ENCODE data around the gene RAP1GAP2. TPM values are rescaled to one million over a fixed set of nuclear protein-coding genes. Genes with fewer than 3 reads are reported as not detected.

The RAP1GAP2 gene
- total RNA-seq, 1 donor from 2014 or later, result 17.0 TPM

DNA sequence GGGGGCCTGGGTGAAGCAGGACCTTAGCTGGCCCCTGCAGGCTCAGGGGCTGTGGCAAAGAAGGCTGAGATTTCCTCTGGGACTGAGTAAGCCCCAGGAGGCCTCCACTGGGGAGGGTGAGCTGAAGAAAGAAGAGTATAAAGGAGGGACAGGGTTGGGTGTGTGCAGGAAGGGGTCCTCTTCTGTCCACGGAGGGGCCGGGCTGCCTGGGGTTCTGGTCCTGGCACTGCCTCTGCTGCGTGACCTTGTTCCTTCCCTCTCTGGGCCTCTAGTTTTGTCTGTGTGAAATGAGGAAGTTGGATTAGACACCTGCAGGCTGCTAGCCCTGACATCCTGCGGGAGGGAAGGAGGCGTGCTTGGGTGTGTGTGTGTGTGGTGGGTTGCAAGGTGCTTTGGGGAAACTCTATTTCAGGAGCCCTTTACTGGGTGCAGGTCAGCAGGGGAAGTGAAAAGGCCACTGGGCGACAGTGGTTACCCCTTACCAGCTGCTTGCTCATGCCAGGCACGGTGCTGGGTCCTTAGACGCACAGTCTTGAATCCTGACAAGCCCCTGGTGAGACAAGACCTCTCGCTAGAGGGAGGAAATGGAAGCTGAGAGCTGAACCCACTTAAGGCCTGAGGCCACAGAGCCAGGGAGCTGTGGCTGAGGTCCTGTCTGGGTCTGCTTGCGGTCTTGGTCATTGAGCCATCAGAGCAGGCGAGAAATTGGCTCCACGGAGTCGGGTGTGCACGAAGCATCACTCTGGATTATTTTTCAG, 206.5 kb downstream of the RAP1GAP2 start:
- no peaks in the 10 kb centered on the region for H3K9me3 ChIP-seq
- TF ChIP-seq, protein P1, sequence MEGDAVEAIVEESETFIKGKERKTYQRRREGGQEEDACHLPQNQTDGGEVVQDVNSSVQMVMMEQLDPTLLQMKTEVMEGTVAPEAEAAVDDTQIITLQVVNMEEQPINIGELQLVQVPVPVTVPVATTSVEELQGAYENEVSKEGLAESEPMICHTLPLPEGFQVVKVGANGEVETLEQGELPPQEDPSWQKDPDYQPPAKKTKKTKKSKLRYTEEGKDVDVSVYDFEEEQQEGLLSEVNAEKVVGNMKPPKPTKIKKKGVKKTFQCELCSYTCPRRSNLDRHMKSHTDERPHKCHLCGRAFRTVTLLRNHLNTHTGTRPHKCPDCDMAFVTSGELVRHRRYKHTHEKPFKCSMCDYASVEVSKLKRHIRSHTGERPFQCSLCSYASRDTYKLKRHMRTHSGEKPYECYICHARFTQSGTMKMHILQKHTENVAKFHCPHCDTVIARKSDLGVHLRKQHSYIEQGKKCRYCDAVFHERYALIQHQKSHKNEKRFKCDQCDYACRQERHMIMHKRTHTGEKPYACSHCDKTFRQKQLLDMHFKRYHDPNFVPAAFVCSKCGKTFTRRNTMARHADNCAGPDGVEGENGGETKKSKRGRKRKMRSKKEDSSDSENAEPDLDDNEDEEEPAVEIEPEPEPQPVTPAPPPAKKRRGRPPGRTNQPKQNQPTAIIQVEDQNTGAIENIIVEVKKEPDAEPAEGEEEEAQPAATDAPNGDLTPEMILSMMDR (IDR thresholded peaks at IDR 0.05), result no peak
- H3K4me3 ChIP-seq, result no peak overlapping the region
- DNase-seq, result peak; percentile 50
- H3K4me1 ChIP-seq, result peaks cover 27% of the 10 kb centered on the region
- peak in 1 of 2 donors; percentile 7 for ATAC-seq
- no peaks in the 10 kb centered on the region for H3K36me3 ChIP-seq
- intact Hi-C loops (cut with DNase I), result no loop called here
- peak overlapping the region; percentile 82 for H3K27ac ChIP-seq
- no peaks in the 10 kb centered on the region for H3K27me3 ChIP-seq (ENCODE audit: low read depth)

DNA sequence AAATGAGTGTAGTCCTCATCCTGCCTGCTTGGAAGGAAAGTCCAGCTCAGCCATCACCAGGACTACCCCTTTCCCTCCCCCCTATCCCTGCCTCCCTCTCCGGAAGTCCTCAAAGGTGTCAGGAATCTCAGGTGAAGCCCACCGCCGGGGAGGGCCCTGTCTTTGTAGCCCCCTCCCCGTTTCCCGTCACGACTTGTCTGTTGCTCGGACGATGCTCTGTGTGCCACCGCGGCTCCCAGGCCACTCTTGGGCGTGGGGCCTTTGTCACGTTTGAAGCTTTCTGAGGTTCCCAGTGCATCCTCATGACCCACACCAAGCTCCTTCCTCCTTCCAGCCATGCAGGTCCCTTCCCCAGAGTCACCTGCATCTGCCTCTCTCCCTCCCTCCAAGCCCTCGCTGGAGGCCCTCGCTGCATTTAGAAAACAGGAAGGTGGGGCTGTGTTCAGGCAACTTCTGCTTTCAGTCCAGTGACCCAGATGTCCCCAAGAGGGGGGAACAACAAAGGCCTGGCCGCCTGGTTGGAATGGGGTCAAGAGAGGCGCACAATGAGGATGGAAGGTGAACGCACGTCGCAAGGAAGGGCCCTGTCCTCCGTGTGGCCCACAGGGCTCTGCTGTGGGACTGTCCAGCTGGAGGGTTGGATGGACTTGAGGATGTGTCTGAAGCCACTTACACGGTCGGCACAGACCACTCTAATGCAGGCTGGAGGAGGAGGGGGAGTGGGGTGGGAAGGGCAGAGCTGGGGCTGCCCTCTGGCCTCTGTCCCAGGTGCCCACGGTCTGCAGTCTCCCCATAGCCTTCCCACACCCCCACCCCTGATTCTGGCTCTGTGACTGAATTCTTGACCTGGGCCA, 207.3 kb downstream of the RAP1GAP2 start:
- ATAC-seq (peak; percentile 15 to 45), DNase-seq (peak; percentile 65)
- H3K27ac ChIP-seq, result peak overlapping the region; percentile 82
- no peaks in the 10 kb centered on the region for H3K27me3 ChIP-seq (ENCODE audit: low read depth)
- peak overlapping the region; percentile 34 for H3K4me3 ChIP-seq
- peaks cover 8% of the 10 kb centered on the region for H3K36me3 ChIP-seq
- TF ChIP-seq, protein P1 (IDR thresholded peaks at IDR 0.05), result no peak
- H3K4me1 ChIP-seq, result peaks cover 27% of the 10 kb centered on the region
- no peaks in the 10 kb centered on the region for H3K9me3 ChIP-seq
- intact Hi-C loops (cut with DNase I), result no loop called here

DNA sequence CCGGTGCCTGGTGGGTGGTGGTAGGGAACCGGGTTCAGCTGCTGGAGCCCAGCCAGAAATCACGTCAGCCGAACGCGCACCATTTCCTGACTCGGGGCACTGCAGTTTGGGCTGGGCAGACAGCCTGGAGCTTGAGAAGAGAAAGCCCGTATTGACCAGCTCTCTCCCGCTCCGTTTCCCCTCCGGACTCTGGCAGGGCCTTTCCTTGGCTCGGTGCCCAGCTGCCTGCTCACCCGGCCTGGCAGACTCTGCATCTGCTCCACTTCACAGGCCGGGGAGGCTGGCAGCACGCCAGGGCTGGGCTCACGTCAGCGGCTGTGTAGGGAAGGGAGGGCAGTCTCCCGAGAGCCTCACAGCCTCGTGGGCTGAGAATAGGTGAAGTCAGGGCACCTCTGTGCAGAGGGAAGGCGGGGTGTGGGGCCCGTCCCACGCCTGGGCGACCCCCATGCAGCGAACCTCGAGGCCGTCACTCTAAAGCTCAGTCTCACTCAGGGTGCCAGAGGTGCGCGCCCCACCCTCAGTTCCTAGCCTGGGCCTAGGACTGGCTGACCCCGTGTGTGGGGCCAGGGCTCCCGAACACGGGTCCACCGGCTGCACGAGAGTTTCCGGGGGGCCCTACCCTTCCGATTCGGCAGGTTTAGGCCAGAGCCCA, 208.0 kb downstream of the RAP1GAP2 start:
- peak overlapping the region; percentile 34 for H3K4me3 ChIP-seq
- TF ChIP-seq, protein P1 (IDR thresholded peaks at IDR 0.05), result no peak
- intact Hi-C loops (cut with DNase I), result no loop called here
- H3K36me3 ChIP-seq, result peaks cover 15% of the 10 kb centered on the region
- H3K27ac ChIP-seq, result peak overlapping the region; percentile 82
- no peaks in the 10 kb centered on the region for H3K27me3 ChIP-seq (ENCODE audit: low read depth)
- DNase-seq (peak; percentile 98), ATAC-seq (peak; percentile 93 to 96)
- H3K9me3 ChIP-seq, result no peaks in the 10 kb centered on the region
- peaks cover 27% of the 10 kb centered on the region for H3K4me1 ChIP-seq

DNA sequence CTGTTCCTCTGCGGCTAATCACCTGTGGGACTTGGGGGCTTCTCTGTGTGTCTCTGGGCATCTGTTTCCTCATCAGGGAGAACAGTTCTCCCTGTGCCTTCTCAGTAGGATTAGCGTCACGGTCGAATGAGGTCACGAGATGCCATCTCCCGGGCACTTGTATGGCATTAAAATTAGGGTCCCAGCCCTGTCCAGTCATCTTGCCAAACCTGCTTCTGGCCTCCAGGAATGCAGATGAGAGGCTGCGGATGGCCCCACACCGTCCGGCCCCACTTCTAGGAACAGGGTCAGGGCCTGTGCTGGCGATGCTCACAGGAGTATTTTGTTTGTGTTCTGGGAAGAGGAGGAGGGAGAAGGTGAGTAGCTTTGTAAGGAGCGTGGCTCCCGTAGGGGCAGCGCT, 208.7 kb downstream of the RAP1GAP2 start:
- no peaks in the 10 kb centered on the region for H3K27me3 ChIP-seq (ENCODE audit: low read depth)
- DNase-seq (peak; percentile 55), ATAC-seq (peak; percentile 49 to 76)
- H3K4me1 ChIP-seq, result peaks cover 27% of the 10 kb centered on the region
- no peaks in the 10 kb centered on the region for H3K9me3 ChIP-seq
- TF ChIP-seq, protein P1 (IDR thresholded peaks at IDR 0.05), result no peak
- peaks cover 19% of the 10 kb centered on the region for H3K36me3 ChIP-seq
- intact Hi-C loops (cut with DNase I), result no loop called here
- no peak overlapping the region for H3K4me3 ChIP-seq
- peak overlapping the region; percentile 82 for H3K27ac ChIP-seq

DNA sequence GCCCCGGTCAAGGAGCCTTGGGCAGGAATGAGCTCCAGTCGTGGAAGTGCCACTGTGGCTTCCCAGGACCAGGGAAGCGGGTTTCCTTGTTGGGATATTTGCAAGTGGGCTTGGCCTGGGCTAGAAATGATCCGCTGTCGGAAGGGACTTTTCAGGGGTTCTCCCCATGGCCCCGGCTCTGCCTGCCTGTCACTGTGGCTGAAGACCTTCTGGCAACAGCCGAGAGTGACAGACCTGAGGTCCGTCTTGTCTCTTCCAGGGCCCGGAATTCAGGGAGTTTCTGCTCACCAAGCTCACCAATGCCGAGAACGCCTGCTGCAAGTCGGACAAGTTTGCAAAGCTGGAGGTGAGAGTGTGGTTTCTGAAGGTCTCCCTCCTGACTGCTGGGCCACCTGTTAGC, 209.5 kb downstream of the RAP1GAP2 start:
- Histone ChIP-seq H3K36me3 (peaks cover 19% of the 10 kb centered on the region), H3K4me1 (peaks cover 27% of the 10 kb centered on the region), H3K27me3 (ENCODE audit: low read depth) (no peaks in the 10 kb centered on the region), H3K4me3 (no peak overlapping the region), H3K9me3 (no peaks in the 10 kb centered on the region), H3K27ac (no peak overlapping the region)
- intact Hi-C loops (cut with DNase I), result no loop called here
- TF ChIP-seq, protein P1 (IDR thresholded peaks at IDR 0.05), result no peak
- ATAC-seq (no peak), DNase-seq (peak; percentile 17)

All from lower lobe of right lung (tissue), 2 donors.